Measurements from ENCODE around the gene APOA1. TPM values are rescaled to one million over a fixed set of nuclear protein-coding genes. Genes with fewer than 3 reads are reported as not detected.

The APOA1 gene
- total RNA-seq, 6 experiments from 2014 or later = not detected

- peaks cover 53% of the 10 kb centered on the region for H3K36me3 Mint-ChIP-seq (ENCODE audit: low read depth)
- no peaks in the 10 kb centered on the region; the same call in 1 of the 2 replicates for H3K27me3 Mint-ChIP-seq (ENCODE audit: insufficient read depth)
- no peak for TF ChIP-seq CTCF (IDR thresholded peaks at IDR 0.05)
- H3K4me1 Mint-ChIP-seq (ENCODE audit: low read depth) = peaks cover 79% of the 10 kb centered on the region
- no peaks in the 10 kb centered on the region for H3K9me3 Mint-ChIP-seq
- no peak for DNase-seq
- no peak overlapping the region for H3K4me3 Mint-ChIP-seq
- peak overlapping the region; percentile 98 for H3K27ac Mint-ChIP-seq
Observed at GRCh38 chr11:116869610-116870009, 32.2 kb upstream of the APOA1 start.

- Mint-ChIP-seq H3K4me3 (no peak overlapping the region), H3K4me1 (ENCODE audit: low read depth) (peaks cover 83% of the 10 kb centered on the region)
Observed at GRCh38 chr11:116868066-116868465, 30.6 kb upstream of the APOA1 start.

GRCh38 chr11:116867619-116868018 lies 30.2 kb upstream of the APOA1 start:
- DNase-seq = no peak
- H3K36me3 Mint-ChIP-seq (ENCODE audit: low read depth) = peaks cover 44% of the 10 kb centered on the region
- TF ChIP-seq CTCF (IDR thresholded peaks at IDR 0.05) = no peak
- H3K4me3 Mint-ChIP-seq = no peak overlapping the region
- no peaks in the 10 kb centered on the region for H3K9me3 Mint-ChIP-seq
- peak overlapping the region; percentile 73 for H3K27ac Mint-ChIP-seq
- no peaks in the 10 kb centered on the region; the same call in 1 of the 2 replicates for H3K27me3 Mint-ChIP-seq (ENCODE audit: insufficient read depth)
- peaks cover 83% of the 10 kb centered on the region for H3K4me1 Mint-ChIP-seq (ENCODE audit: low read depth)

More at GRCh38 chr11:116868066-116868465, 30.6 kb upstream of the APOA1 start:
- H3K9me3 Mint-ChIP-seq = no peaks in the 10 kb centered on the region
- no peak for DNase-seq
- no peak for TF ChIP-seq CTCF (IDR thresholded peaks at IDR 0.05)
- peaks cover 49% of the 10 kb centered on the region for H3K36me3 Mint-ChIP-seq (ENCODE audit: low read depth)
- no peak overlapping the region for H3K27ac Mint-ChIP-seq
- H3K27me3 Mint-ChIP-seq (ENCODE audit: insufficient read depth) = no peaks in the 10 kb centered on the region; the same call in 1 of the 2 replicates

GRCh38 chr11:116866804-116867455 lies 29.5 kb upstream of the APOA1 start:
- DNase-seq = no peak
- H3K36me3 Mint-ChIP-seq (ENCODE audit: low read depth) = peaks cover 43% of the 10 kb centered on the region
- H3K27me3 Mint-ChIP-seq (ENCODE audit: insufficient read depth) = no peaks in the 10 kb centered on the region; the same call in 1 of the 2 replicates
- no peaks in the 10 kb centered on the region for H3K9me3 Mint-ChIP-seq
- peaks cover 83% of the 10 kb centered on the region for H3K4me1 Mint-ChIP-seq (ENCODE audit: low read depth)
- no peak overlapping the region for H3K4me3 Mint-ChIP-seq
- H3K27ac Mint-ChIP-seq = peak overlapping the region; percentile 73
- TF ChIP-seq CTCF (IDR thresholded peaks at IDR 0.05) = no peak

- Mint-ChIP-seq H3K4me1 (ENCODE audit: low read depth) (peaks cover 83% of the 10 kb centered on the region), H3K36me3 (ENCODE audit: low read depth) (peaks cover 54% of the 10 kb centered on the region), H3K4me3 (peak overlapping the region; percentile 29), H3K9me3 (no peaks in the 10 kb centered on the region), H3K27me3 (ENCODE audit: insufficient read depth) (no peaks in the 10 kb centered on the region; the same call in 1 of the 2 replicates), H3K27ac (peak overlapping the region; percentile 95)
- TF ChIP-seq CTCF (IDR thresholded peaks at IDR 0.05) = no peak
- peak; percentile 75 for DNase-seq
Observed at GRCh38 chr11:116865696-116866095, 28.3 kb upstream of the APOA1 start.

Measured in HFFc6 (cell line).